ENCODE measurements around the gene DNAH1.

GRCh38 chr3:52370531-52370930, 54.4 kb downstream of the DNAH1 start:
- TF ChIP-seq CTCF (IDR thresholded peaks at IDR 0.05 in 4 of 5, conservative IDR thresholded peaks at IDR 0.05 in 1 of 5) (no peak), POLR2A (IDR thresholded peaks at IDR 0.05) (no peak)
